Ectodermal cell (in vitro differentiated cells): ENCODE data around the gene EXPH5.

Experiments used
- H3K27ac ChIP-seq: 2 replicates; pipeline ENCODE4 v1.7.0; 2013; ENCODE audit warnings: mild to moderate bottlenecking, low read depth, low read length; ENCODE audit not compliant: insufficient read depth, poor library complexity, severe bottlenecking
- H3K27me3 ChIP-seq: 2 replicates; pipeline ENCODE4 v1.7.0; 2013; ENCODE audit warnings: mild to moderate bottlenecking, low read length; ENCODE audit not compliant: insufficient read depth, control insufficient read depth, poor library complexity, severe bottlenecking
- H3K36me3 ChIP-seq: one replicate; pipeline ENCODE4 v1.7.0; 2013; ENCODE audit warnings: low read length; ENCODE audit not compliant: control insufficient read depth, insufficient read depth
- H3K4me1 ChIP-seq: one replicate; pipeline ENCODE4 v1.7.0; 2013; ENCODE audit warnings: low read length; ENCODE audit not compliant: control insufficient read depth, insufficient read depth
- H3K4me3 ChIP-seq: 2 replicates; pipeline ENCODE4 v1.7.0; 2013; ENCODE audit warnings: low read depth, low read length, control low read depth; ENCODE audit not compliant: insufficient read depth
- H3K9me3 ChIP-seq: 2 replicates; pipeline ENCODE4 v1.7.0; 2013; ENCODE audit warnings: mild to moderate bottlenecking, low read length, moderate library complexity; ENCODE audit not compliant: control insufficient read depth
- WGBS, 2 experiments: methylation state at CpG; one replicate each; pipeline ENCODE4 v1.1.7; 2013; ENCODE audit warnings: missing lambda C conversion rate in 2 of 2; 5-methylcytosine and 5-hydroxymethylcytosine counted together

The EXPH5 gene

GRCh38 chr11:108498816-108499408 lies 94.7 kb downstream of the EXPH5 start:
- Histone ChIP-seq H3K9me3 (no peaks in the 10 kb centered on the region), H3K4me3 (peak overlapping the region; percentile 74), H3K4me1 (no peaks in the 10 kb centered on the region), H3K36me3 (no peaks in the 10 kb centered on the region), H3K27ac (no peak overlapping the region), H3K27me3 (peaks cover 9% of the 10 kb centered on the region)
- WGBS, 2 experiments: 91% methylated on average over 27 of the region's 29 CpGs

DNA sequence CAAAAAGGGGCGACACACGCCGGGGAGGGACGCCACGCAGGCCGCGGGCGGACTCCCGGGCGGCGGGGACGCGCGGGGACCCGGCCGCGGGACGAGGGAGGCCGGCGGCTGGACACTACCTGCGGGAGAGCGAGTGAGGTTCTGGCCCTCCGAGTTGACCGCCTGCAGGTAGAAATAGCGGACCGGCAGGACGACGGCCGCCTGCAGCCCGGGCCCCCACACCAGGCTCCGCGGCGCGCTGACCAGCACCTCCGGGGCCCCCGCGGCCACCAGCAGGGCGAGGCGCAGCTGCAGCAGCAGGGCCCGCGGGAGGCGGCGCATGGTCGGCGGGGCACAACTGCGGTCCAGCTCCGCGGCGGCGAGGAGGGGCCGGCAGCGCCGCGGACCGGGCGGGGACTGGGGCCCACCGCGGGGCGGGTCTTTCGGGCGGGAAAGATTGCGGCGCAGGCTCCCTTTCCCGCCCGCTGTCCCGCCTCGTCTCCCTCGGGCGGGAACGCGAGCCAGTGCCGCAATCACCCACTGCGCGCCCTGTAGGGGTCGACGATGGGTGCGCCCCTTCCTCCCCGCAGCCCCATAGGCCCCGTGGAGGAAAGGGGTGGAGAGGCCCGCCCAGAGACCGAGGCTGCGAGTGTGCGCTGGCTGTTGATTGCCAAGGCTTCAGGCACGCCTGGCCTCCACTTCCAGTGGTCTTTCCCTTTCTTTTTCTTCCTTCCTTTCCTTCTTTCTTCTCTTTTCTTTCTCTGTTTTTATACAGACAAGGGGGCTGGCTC lies 95.3 kb downstream of the EXPH5 start, which contains the start of gene POGLUT3:
Gene POGLUT3, minus strand, starts transcription at position 339 of the 770 bp plus-strand sequence. Its CDS starts 18 bp downstream, at position 321.
- no peaks in the 10 kb centered on the region for H3K9me3 ChIP-seq
- H3K36me3 ChIP-seq: no peaks in the 10 kb centered on the region
- H3K27me3 ChIP-seq: peaks cover 9% of the 10 kb centered on the region
- H3K4me3 ChIP-seq: peak within 1 kb of the TSS; percentile 74
- H3K4me1 ChIP-seq: no peaks in the 10 kb centered on the region
- WGBS, 2 experiments: 1% methylated on average over 84 of the region's 84 CpGs
- peak within 1 kb of the TSS; percentile 58 for H3K27ac ChIP-seq

GRCh38 chr11:108497317-108498045 lies 96.1 kb downstream of the EXPH5 start:
- Histone ChIP-seq H3K27ac (peak overlapping the region; percentile 58), H3K4me1 (no peaks in the 10 kb centered on the region), H3K36me3 (no peaks in the 10 kb centered on the region), H3K4me3 (peak overlapping the region; percentile 74), H3K9me3 (no peaks in the 10 kb centered on the region), H3K27me3 (peaks cover 9% of the 10 kb centered on the region)
- WGBS, 2 experiments: 4% methylated on average over 30 of the region's 30 CpGs

DNA sequence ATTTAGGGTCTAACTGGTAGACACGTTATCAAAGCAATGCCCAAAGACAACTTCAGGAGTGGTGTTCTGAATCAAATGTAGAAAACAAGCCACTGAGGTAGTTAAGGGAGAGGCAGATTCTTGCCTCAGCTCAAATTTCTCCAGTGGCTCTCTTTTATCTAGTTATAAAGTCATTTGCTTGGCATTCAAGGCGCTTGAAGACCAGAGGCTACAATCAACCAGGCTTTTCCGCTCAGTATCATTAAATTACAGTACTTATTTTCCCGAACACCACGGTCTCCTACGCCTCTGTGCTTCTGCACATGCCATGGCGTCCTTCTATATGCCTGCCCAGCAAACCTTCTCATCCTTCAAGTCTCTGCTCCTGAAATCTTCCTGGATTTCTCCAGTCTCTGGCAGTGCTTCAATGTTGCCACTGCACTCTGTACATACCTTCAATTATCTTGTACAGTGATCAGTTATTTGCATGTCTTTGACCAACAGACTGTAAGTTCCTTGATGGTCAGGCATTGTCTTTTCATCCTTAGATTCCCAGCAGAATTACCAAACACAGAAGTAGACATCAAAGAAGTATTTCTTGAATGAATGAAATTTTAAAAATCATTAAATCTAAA lies 96.8 kb downstream of the EXPH5 start:
- Histone ChIP-seq H3K27ac (no peak overlapping the region), H3K9me3 (no peaks in the 10 kb centered on the region), H3K27me3 (peaks cover 9% of the 10 kb centered on the region), H3K4me1 (no peaks in the 10 kb centered on the region), H3K4me3 (no peak overlapping the region), H3K36me3 (no peaks in the 10 kb centered on the region)
- WGBS, 2 experiments: 90 to 93% methylated on average over 7 of the region's 7 CpGs

DNA sequence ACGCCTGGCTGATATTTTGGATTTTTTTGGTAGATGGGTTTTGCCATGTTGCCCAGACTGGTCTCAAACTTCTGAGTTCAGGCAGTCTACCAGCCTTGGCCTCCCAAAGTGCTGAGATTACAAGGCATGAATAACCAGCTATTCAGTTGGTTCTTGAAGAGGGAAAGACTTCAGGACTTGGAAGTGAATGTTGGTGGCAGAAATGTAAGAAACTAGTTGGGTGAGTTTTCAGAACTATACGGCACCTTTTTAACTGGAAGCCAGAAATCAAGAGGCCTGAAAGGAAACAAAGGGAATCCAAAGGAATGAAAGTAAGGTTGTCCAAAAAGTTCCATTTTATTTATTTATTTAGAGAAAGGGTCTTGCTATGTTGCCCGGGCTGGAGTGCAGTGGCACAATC lies 98.2 kb downstream of the EXPH5 start:
- H3K4me1 ChIP-seq: no peaks in the 10 kb centered on the region
- 86 to 94% methylated on average over 3 of the region's 3 CpGs for WGBS, 2 experiments
- peaks cover 9% of the 10 kb centered on the region for H3K27me3 ChIP-seq
- H3K4me3 ChIP-seq: no peak overlapping the region
- no peak overlapping the region for H3K27ac ChIP-seq
- H3K9me3 ChIP-seq: no peaks in the 10 kb centered on the region
- no peaks in the 10 kb centered on the region for H3K36me3 ChIP-seq

DNA sequence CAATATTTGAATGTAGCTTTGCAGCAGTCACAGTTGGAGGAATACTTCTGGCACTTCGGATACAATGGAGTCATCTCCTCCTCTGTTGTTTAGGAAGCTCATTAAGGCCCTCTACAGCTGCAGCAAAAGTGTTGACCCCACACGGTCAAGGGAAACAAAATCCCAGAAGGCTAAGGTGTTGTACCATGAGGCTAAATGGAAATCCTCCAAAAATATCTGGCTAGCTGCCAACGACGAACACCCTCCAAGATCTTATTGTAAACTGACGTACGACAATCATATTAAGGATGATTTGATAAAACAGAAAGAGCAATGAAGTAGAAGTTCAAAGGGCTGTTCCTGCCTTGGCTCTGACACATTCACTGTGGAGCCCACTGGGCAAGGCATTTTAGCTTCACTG lies 99.4 kb downstream of the EXPH5 start:
- no peaks in the 10 kb centered on the region for H3K9me3 ChIP-seq
- H3K27ac ChIP-seq: no peak overlapping the region
- H3K4me1 ChIP-seq: no peaks in the 10 kb centered on the region
- H3K27me3 ChIP-seq: peaks cover 3% of the 10 kb centered on the region
- WGBS, 2 experiments: 89 to 91% methylated on average over 6 of the region's 6 CpGs
- H3K36me3 ChIP-seq: no peaks in the 10 kb centered on the region
- no peak overlapping the region for H3K4me3 ChIP-seq

DNA sequence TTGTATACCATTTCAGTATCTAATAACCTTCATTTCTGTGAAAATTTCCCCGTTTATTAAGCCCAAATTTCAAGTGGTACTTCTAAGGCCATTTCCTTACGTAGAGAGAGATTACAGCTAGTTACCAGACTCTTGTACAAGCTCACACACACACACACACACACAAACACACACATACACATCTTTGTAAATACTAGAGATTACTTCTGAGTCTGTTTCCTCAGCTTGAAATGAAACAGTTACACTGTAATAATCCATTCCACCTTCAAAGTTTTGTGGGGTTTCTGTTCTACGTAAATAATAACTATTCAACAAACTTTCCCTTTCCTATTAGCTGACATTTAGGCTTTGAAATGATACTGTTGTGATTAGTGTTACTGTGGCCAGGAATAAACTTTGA lies 101.6 kb downstream of the EXPH5 start:
- Histone ChIP-seq H3K27me3 (no peaks in the 10 kb centered on the region), H3K9me3 (no peaks in the 10 kb centered on the region), H3K4me1 (no peaks in the 10 kb centered on the region), H3K4me3 (no peak overlapping the region), H3K36me3 (no peaks in the 10 kb centered on the region), H3K27ac (no peak overlapping the region)
- 80 to 96% methylated on average over 2 of the region's 3 CpGs for WGBS, 2 experiments

- Histone ChIP-seq H3K36me3 (peaks cover 5% of the 10 kb centered on the region), H3K4me1 (no peaks in the 10 kb centered on the region), H3K27me3 (no peaks in the 10 kb centered on the region), H3K4me3 (no peak overlapping the region), H3K27ac (no peak overlapping the region), H3K9me3 (no peaks in the 10 kb centered on the region)
- WGBS, 2 experiments: 92 to 94% methylated on average over 3 of the region's 3 CpGs
Observed at GRCh38 chr11:108486828-108487227, 106.7 kb downstream of the EXPH5 start.

DNA sequence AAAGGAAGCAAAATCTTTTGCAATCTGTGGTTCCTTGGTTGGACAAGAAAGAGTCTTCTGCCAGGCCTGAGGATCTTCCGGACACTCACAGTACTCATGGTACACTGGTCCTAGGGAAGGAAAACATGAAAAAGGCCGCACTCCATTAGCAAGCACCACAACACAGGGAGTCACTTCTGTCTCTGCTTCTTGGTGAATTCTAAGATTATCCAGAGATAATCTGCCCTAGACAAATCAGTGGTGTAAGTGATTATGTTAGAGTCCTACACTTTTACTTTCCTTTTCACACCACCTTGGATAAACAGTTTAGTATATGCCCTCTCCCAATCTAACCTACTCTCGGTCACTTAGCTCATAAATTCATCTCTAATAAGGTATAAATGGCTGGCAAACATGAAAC lies 107.2 kb downstream of the EXPH5 start:
- H3K4me3 ChIP-seq: no peak overlapping the region
- H3K27me3 ChIP-seq: no peaks in the 10 kb centered on the region
- H3K9me3 ChIP-seq: no peaks in the 10 kb centered on the region
- 93 to 94% methylated on average over 3 of the region's 3 CpGs for WGBS, 2 experiments
- H3K36me3 ChIP-seq: peaks cover 5% of the 10 kb centered on the region
- H3K27ac ChIP-seq: no peak overlapping the region
- no peaks in the 10 kb centered on the region for H3K4me1 ChIP-seq

GRCh38 chr11:108483163-108483562 lies 110.4 kb downstream of the EXPH5 start:
- H3K36me3 ChIP-seq: peaks cover 5% of the 10 kb centered on the region

More at GRCh38 chr11:108483163-108483562, 110.4 kb downstream of the EXPH5 start:
- H3K9me3 ChIP-seq: no peaks in the 10 kb centered on the region
- H3K4me1 ChIP-seq: no peaks in the 10 kb centered on the region
- no peak overlapping the region for H3K27ac ChIP-seq
- H3K27me3 ChIP-seq: no peaks in the 10 kb centered on the region
- H3K4me3 ChIP-seq: no peak overlapping the region
